ENCODE data around the gene NLRP9. TPM values are rescaled to one million over a fixed set of nuclear protein-coding genes. Genes with fewer than 3 reads are reported as not detected.
"Not testable (repeated sequence)": the region's sequence is repeated elsewhere in the genome, so short reads cannot be mapped to it uniquely, and the experiment has no call there.

NLRP9 gene
- total and polyA plus RNA-seq, 2 experiments from 2014 or later = not detected

- WGBS (ENCODE audit: low lambda C conversion rate, missing lambda C conversion rate) = 84% methylated on average over 5 of the region's 6 CpGs
- not testable (repeated sequence) for DNase-seq (ENCODE audit: low spot score); H4K20me1 ChIP-seq (ENCODE audit: insufficient read depth, poor library complexity, severe bottlenecking); H2AFZ ChIP-seq; H3K9me3 ChIP-seq (ENCODE audit: low read depth); H3K4me2 ChIP-seq; H3K9me2 ChIP-seq (replicated peaks; ENCODE audit: insufficient read depth); H3K4me1 ChIP-seq (ENCODE audit: insufficient read depth); H3K36me3 ChIP-seq (replicated peaks; ENCODE audit: insufficient read depth, low read depth); H3K27ac ChIP-seq; H3K27me3 ChIP-seq; H3K79me2 ChIP-seq; H3K4me3 ChIP-seq
Measured at GRCh38 chr19:55768818-55769217, 30.6 kb upstream of the NLRP9 start, which contains the start of gene RFPL4AL1. RFPL4AL1 (plus strand) TSS chr19:55769118; CDS start chr19:55771805, 2,687 bp downstream.

DNA sequence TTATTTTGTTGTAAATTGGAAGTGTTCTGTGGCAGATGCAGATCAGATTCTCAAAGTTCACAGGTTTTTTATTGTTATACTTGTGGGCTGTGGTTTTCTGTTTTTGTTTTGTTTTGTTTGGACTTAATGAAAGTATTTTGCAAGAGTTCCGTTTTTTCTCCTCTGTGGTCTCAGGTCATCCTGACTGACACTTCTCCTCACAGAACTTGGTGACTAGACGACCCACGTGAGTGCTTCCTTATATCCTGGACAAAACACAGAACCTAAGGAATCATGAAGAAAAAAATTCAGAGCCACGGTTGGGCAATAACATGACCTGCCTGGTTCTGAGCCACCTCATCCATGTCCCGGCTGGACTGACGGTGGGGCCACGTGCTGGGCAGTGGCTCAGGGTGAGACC, 28.3 kb upstream of the NLRP9 start:
- H3K4me1 ChIP-seq (ENCODE audit: insufficient read depth) = no peaks in the 10 kb centered on the region
- H3K4me2 ChIP-seq = no peak overlapping the region
- H3K36me3 ChIP-seq (replicated peaks; ENCODE audit: insufficient read depth, low read depth) = no peaks in the 10 kb centered on the region
- 74% methylated on average over 7 of the region's 7 CpGs for WGBS (ENCODE audit: low lambda C conversion rate, missing lambda C conversion rate)
- no peak for DNase-seq (ENCODE audit: low spot score)
- H3K9me3 ChIP-seq (ENCODE audit: low read depth) = no peaks in the 10 kb centered on the region
- H3K27ac ChIP-seq = no peak overlapping the region
- no peak overlapping the region for H2AFZ ChIP-seq
- no peaks in the 10 kb centered on the region for H3K79me2 ChIP-seq
- H3K27me3 ChIP-seq = no peaks in the 10 kb centered on the region
- H4K20me1 ChIP-seq (ENCODE audit: insufficient read depth, poor library complexity, severe bottlenecking) = no peaks in the 10 kb centered on the region
- H3K4me3 ChIP-seq = no peak overlapping the region
- TF ChIP-seq, protein P1, sequence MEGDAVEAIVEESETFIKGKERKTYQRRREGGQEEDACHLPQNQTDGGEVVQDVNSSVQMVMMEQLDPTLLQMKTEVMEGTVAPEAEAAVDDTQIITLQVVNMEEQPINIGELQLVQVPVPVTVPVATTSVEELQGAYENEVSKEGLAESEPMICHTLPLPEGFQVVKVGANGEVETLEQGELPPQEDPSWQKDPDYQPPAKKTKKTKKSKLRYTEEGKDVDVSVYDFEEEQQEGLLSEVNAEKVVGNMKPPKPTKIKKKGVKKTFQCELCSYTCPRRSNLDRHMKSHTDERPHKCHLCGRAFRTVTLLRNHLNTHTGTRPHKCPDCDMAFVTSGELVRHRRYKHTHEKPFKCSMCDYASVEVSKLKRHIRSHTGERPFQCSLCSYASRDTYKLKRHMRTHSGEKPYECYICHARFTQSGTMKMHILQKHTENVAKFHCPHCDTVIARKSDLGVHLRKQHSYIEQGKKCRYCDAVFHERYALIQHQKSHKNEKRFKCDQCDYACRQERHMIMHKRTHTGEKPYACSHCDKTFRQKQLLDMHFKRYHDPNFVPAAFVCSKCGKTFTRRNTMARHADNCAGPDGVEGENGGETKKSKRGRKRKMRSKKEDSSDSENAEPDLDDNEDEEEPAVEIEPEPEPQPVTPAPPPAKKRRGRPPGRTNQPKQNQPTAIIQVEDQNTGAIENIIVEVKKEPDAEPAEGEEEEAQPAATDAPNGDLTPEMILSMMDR (IDR thresholded peaks at IDR 0.05; ENCODE audit: poor library complexity) = no peak
- no peak for TF ChIP-seq EZH2 (IDR thresholded peaks at IDR 0.05; ENCODE audit: borderline replicate concordance)
- TF ChIP-seq EZH2phosphoT487 (IDR thresholded peaks at IDR 0.05; ENCODE audit: low read depth, severe bottlenecking, unreplicated experiment) = no peak
- no peaks in the 10 kb centered on the region for H3K9me2 ChIP-seq (replicated peaks; ENCODE audit: insufficient read depth)

DNA sequence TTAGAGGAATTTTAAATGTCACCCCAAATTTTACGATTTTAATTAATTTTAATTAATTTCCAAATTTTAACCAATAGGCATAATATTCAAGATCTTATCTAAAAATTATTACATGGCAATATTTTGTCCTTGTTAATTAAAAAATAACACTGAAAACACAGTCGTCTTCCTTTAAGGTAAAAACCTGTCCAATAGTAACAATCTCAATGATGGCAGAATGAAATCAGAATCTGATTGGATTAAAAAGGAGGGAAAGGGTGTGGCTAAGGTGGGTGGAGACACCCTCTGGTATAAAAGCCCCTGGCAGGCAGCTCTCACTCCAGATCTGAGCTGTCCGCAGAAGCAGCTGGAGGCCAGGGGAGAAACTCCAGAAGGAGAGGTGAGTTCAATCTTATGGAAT, 20.6 kb upstream of the NLRP9 start, which contains the start of gene RFPL4A:
Gene RFPL4A (plus strand): TSS at position 301 of the 400 bp plus-strand sequence. CDS start 2,704 bp downstream, outside the sequence.
- not testable (repeated sequence) for DNase-seq (ENCODE audit: low spot score); H3K27ac ChIP-seq; H3K4me1 ChIP-seq (ENCODE audit: insufficient read depth); H3K27me3 ChIP-seq; H3K36me3 ChIP-seq (replicated peaks; ENCODE audit: insufficient read depth, low read depth); H3K9me3 ChIP-seq (ENCODE audit: low read depth); H2AFZ ChIP-seq; H4K20me1 ChIP-seq (ENCODE audit: insufficient read depth, poor library complexity, severe bottlenecking); H3K4me2 ChIP-seq; H3K79me2 ChIP-seq; H3K4me3 ChIP-seq; H3K9me2 ChIP-seq (replicated peaks; ENCODE audit: insufficient read depth)
- WGBS (ENCODE audit: low lambda C conversion rate, missing lambda C conversion rate) = 78% methylated on average over 3 of the region's 3 CpGs

DNA sequence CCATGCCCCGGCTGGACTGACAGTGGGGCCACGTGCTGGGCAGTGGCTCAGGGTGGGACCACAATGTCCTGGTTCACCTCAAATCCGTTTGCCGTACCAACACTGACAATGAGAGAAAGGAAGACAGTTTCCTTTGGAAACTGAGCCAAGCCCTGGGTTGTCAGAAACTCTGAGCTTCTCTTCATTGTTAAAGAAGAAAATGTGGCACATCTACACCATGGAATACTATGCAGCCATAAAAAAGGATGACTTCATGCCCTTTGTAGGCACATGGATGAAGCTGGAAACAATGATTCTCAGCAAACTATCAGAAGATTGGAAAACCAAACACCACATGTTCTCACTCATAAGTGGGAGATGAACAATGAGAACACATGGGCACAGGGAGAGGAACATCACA, 18.6 kb upstream of the NLRP9 start:
- WGBS (ENCODE audit: low lambda C conversion rate, missing lambda C conversion rate) = 65% methylated on average over 4 of the region's 4 CpGs
- not testable (repeated sequence) for H3K4me1 ChIP-seq (ENCODE audit: insufficient read depth); H3K9me3 ChIP-seq (ENCODE audit: low read depth); H2AFZ ChIP-seq; H4K20me1 ChIP-seq (ENCODE audit: insufficient read depth, poor library complexity, severe bottlenecking); H3K79me2 ChIP-seq; H3K9me2 ChIP-seq (replicated peaks; ENCODE audit: insufficient read depth); H3K36me3 ChIP-seq (replicated peaks; ENCODE audit: insufficient read depth, low read depth); H3K27me3 ChIP-seq; DNase-seq (ENCODE audit: low spot score); H3K27ac ChIP-seq; H3K4me2 ChIP-seq; H3K4me3 ChIP-seq

DNA sequence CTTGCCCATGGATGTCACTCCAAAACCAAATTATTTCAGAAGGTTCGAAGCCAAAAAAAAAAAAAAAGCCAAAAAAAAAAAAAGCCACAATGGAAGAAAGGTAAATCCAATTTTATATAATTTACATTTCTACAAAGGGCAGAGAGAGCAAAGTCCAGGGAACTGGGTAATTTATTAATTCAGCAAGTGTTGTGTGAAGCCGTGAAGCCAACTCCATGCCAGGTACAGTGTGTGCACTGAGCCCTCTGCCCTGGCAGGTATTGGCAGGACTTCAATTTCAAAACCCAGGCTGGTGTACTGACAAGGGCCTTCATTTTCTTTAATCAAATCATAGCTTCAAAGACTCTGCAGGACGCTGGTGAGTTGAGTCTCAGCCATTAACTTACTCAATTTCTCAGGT, 15.2 kb upstream of the NLRP9 start:
- no peak overlapping the region for H3K4me3 ChIP-seq
- H3K27ac ChIP-seq = no peak overlapping the region
- no peak for DNase-seq (ENCODE audit: low spot score)
- H3K4me1 ChIP-seq (ENCODE audit: insufficient read depth) = no peaks in the 10 kb centered on the region
- no peaks in the 10 kb centered on the region for H3K36me3 ChIP-seq (replicated peaks; ENCODE audit: insufficient read depth, low read depth)
- no peaks in the 10 kb centered on the region for H3K9me3 ChIP-seq (ENCODE audit: low read depth)
- WGBS (ENCODE audit: low lambda C conversion rate, missing lambda C conversion rate) = 59% methylated on average over 3 of the region's 3 CpGs
- H3K27me3 ChIP-seq = no peaks in the 10 kb centered on the region
- no peaks in the 10 kb centered on the region for H4K20me1 ChIP-seq (ENCODE audit: insufficient read depth, poor library complexity, severe bottlenecking)
- H2AFZ ChIP-seq = no peak overlapping the region
- H3K4me2 ChIP-seq = no peak overlapping the region
- no peaks in the 10 kb centered on the region for H3K79me2 ChIP-seq
- TF ChIP-seq, protein P1 (IDR thresholded peaks at IDR 0.05; ENCODE audit: poor library complexity) = no peak
- no peak for TF ChIP-seq EZH2 (IDR thresholded peaks at IDR 0.05; ENCODE audit: borderline replicate concordance)
- no peak for TF ChIP-seq EZH2phosphoT487 (IDR thresholded peaks at IDR 0.05; ENCODE audit: low read depth, severe bottlenecking, unreplicated experiment)
- no peaks in the 10 kb centered on the region for H3K9me2 ChIP-seq (replicated peaks; ENCODE audit: insufficient read depth)
